GM03348 (cell line): ENCODE results near the gene CFAP44.
"Not testable (repeated sequence)": the region's sequence is repeated elsewhere in the genome, so short reads cannot be mapped to it uniquely, and the experiment has no call there.

Source experiments
- DNase-seq: peaks from one replicate; pipeline ENCODE4 v3.0.0; 2012; ENCODE audit warnings: low spot score

CFAP44 gene

GRCh38 chr3:113441051-113441770 is at the start of gene CFAP44:
Gene CFAP44, minus strand, starts transcription at chr3:113441493. Its CDS starts 7,829 bp downstream, at chr3:113433664.
- DNase-seq: peak; percentile 6

- DNase-seq: no peak
Measured at GRCh38 chr3:113485161-113485609, 43.9 kb upstream of the CFAP44 start.

- DNase-seq: no peak
Measured at GRCh38 chr3:113468539-113468938, 27.2 kb upstream of the CFAP44 start.

- DNase-seq: no peak
Measured at GRCh38 chr3:113461488-113461887, 20.2 kb upstream of the CFAP44 start.

GRCh38 chr3:113458554-113458953 is 17.3 kb upstream of the CFAP44 start:
- DNase-seq: not testable (repeated sequence)

- DNase-seq: no peak
Measured at GRCh38 chr3:113455446-113455845, 14.2 kb upstream of the CFAP44 start.

- DNase-seq: no peak
Measured at GRCh38 chr3:113454630-113455029, 13.3 kb upstream of the CFAP44 start.

- no peak for DNase-seq
Measured at GRCh38 chr3:113454057-113454456, 12.8 kb upstream of the CFAP44 start.

- no peak for DNase-seq
Measured at GRCh38 chr3:113450911-113451310, 9.6 kb upstream of the CFAP44 start.

- no peak for DNase-seq
Measured at GRCh38 chr3:113439606-113440005, 1.7 kb downstream of the CFAP44 start.

GRCh38 chr3:113438224-113438623 is 3.1 kb downstream of the CFAP44 start:
- no peak for DNase-seq

- DNase-seq: no peak
Measured at GRCh38 chr3:113437411-113437810, 3.9 kb downstream of the CFAP44 start.

- DNase-seq: peak; percentile 10
Measured at GRCh38 chr3:113436809-113437208, 4.5 kb downstream of the CFAP44 start.

- peak; percentile 9 for DNase-seq
Measured at GRCh38 chr3:113431811-113432210, 9.5 kb downstream of the CFAP44 start.

- DNase-seq: peak; percentile 19
Measured at GRCh38 chr3:113428581-113428980, 12.7 kb downstream of the CFAP44 start.

- no peak for DNase-seq
Measured at GRCh38 chr3:113423699-113424098, 17.6 kb downstream of the CFAP44 start.

- DNase-seq: no peak
Measured at GRCh38 chr3:113421082-113421481, 20.2 kb downstream of the CFAP44 start.

- DNase-seq: no peak
Measured at GRCh38 chr3:113409676-113410075, 31.6 kb downstream of the CFAP44 start.

- DNase-seq: peak; percentile 9
Measured at GRCh38 chr3:113405180-113405579, 36.1 kb downstream of the CFAP44 start.

GRCh38 chr3:113404637-113405036 is 36.7 kb downstream of the CFAP44 start:
- DNase-seq: no peak
